Esophagus squamous epithelium (tissue), 4 donors: Measurements from ENCODE around the gene ELL2.

Experiments used
- POLR2A ChIP-seq, 4 donors: fragments of 450-650 bp; IDR thresholded peaks; one replicate each; pipeline ENCODE4 v1.6.1; 2017; ENCODE audit warnings: antibody characterized with exemption in 4 of 4, mild to moderate bottlenecking in 4 of 4, moderate library complexity in 3 of 4
- TF ChIP-seq, protein P1 (sequence below), 6 experiments: fragments of 450-650 bp in 4 of 6; fragments of 200-600 bp in 2 of 6; sonication (generic) in 2 of 6; IDR thresholded peaks; one replicate each; pipeline ENCODE4 v1.5.1; 2016 to 2019; ENCODE audit warnings: antibody characterized with exemption in 6 of 6, mild to moderate bottlenecking in 4 of 6, moderate library complexity in 4 of 6

DNA sequence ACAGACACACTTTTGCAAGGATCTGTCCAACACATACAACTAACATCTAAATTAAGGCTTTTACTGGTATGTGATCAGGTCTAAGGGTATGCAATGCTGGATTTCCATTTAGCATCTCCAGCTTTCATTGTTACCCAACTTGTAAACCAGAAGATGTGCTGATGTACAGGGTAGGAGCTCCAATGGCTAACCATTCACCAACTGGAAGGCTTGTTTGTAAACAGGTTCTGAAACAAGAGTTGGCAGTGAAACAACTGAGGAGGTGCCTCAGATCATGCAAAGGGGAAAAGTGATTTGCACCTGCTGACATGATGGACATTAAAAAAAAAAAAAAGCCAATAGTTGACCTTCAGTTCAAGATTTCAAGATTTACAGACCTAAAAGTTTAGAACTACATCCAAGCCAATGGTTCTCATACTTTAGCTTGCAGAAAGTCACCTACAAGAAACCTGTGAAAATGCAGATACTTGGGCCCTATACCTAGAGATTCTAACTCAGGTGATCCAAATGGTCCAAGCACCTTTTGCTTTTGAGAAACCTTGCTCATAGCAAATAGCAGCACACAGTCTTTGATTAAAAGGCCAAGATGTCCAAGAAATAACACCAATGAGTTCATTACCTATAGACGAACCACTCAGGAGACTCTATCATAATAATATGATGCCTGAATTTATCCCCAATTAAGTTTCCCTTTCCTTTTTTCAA is 75.2 kb downstream of the ELL2 start:
- TF ChIP-seq, protein P1, sequence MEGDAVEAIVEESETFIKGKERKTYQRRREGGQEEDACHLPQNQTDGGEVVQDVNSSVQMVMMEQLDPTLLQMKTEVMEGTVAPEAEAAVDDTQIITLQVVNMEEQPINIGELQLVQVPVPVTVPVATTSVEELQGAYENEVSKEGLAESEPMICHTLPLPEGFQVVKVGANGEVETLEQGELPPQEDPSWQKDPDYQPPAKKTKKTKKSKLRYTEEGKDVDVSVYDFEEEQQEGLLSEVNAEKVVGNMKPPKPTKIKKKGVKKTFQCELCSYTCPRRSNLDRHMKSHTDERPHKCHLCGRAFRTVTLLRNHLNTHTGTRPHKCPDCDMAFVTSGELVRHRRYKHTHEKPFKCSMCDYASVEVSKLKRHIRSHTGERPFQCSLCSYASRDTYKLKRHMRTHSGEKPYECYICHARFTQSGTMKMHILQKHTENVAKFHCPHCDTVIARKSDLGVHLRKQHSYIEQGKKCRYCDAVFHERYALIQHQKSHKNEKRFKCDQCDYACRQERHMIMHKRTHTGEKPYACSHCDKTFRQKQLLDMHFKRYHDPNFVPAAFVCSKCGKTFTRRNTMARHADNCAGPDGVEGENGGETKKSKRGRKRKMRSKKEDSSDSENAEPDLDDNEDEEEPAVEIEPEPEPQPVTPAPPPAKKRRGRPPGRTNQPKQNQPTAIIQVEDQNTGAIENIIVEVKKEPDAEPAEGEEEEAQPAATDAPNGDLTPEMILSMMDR (IDR thresholded peaks at IDR 0.05) = no peak
- no peak for TF ChIP-seq POLR2A (IDR thresholded peaks at IDR 0.05)
